Gastroesophageal sphincter (tissue), 3 donors: ENCODE data around the gene CFAP45.

Experiments
- EP300 ChIP-seq: sonication (generic); formaldehyde crosslinking; IDR thresholded peaks from one replicate; pipeline ENCODE4 v1.6.1; 2017; ENCODE audit warnings: antibody characterized with exemption, mild to moderate bottlenecking
- POLR2AphosphoS5 ChIP-seq: sonication (generic); formaldehyde crosslinking; IDR thresholded peaks from one replicate; pipeline ENCODE4 v1.6.1; 2017; ENCODE audit warnings: antibody characterized with exemption
- TF ChIP-seq, protein P1 (sequence below), 4 experiments: fragments of 200-600 bp in 2 of 4; fragments of 450-650 bp in 2 of 4; sonication (generic) in 1 of 4; IDR thresholded peaks; one replicate each; pipeline ENCODE4 v1.5.1; 2017 to 2019; ENCODE audit warnings: antibody characterized with exemption in 4 of 4, mild to moderate bottlenecking in 2 of 4, moderate library complexity in 2 of 4

DNA sequence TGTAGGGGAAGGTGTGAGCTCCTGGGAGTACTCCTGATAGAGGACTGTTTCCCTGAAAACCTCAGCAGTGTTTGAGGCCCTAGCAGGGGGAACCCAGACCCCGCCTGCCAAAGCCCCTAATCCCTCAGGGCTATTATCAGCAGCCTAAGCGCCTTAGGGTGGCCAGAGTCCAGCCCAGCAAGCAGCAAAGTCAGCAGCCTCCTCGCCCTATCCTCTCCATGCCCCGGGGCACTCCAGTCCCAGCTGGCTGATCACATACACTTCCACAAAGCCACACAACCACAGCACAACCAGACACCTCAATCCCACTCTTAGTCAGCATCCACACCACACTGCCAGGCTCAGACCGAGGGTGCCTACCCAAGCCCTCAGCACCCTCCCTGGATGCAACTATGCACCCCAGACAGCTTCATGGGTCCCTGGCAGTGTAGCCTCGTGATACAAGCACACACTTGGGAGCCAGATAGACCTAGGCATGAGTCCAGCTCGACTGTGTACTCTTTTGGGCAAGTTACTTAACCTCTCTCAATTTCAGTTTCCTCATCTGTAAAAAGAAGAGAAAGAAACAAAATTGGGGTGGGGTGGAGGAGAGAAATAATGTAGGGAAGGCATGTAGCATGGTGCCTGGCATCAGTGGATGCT, 38.4 kb upstream of the CFAP45 start:
- TF ChIP-seq POLR2AphosphoS5 (no peak), EP300 (no peak)
- TF ChIP-seq, protein P1, sequence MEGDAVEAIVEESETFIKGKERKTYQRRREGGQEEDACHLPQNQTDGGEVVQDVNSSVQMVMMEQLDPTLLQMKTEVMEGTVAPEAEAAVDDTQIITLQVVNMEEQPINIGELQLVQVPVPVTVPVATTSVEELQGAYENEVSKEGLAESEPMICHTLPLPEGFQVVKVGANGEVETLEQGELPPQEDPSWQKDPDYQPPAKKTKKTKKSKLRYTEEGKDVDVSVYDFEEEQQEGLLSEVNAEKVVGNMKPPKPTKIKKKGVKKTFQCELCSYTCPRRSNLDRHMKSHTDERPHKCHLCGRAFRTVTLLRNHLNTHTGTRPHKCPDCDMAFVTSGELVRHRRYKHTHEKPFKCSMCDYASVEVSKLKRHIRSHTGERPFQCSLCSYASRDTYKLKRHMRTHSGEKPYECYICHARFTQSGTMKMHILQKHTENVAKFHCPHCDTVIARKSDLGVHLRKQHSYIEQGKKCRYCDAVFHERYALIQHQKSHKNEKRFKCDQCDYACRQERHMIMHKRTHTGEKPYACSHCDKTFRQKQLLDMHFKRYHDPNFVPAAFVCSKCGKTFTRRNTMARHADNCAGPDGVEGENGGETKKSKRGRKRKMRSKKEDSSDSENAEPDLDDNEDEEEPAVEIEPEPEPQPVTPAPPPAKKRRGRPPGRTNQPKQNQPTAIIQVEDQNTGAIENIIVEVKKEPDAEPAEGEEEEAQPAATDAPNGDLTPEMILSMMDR (IDR thresholded peaks at IDR 0.05) = no peak
